HepG2 (cell line): Measurements from ENCODE around the gene CENPP. TPM values are rescaled to one million over a fixed set of nuclear protein-coding genes. Genes with fewer than 3 reads are reported as not detected.

Experiments
- GABPB1 ChIP-seq: IDR thresholded peaks from 2 replicates; pipeline ENCODE4 v1.6.1; 2016; ENCODE audit warnings: mild to moderate bottlenecking, missing genetic modification reagents, moderate library complexity, missing compliant biosample characterization
- GLI4 ChIP-seq: sonication (generic); formaldehyde crosslinking; IDR thresholded peaks from 2 replicates; pipeline ENCODE4 v1.5.1; 2020; ENCODE audit warnings: missing genetic modification reagents, mild to moderate bottlenecking, moderate library complexity, borderline replicate concordance
- KDM5B ChIP-seq: sonication (generic); formaldehyde crosslinking; IDR thresholded peaks from 2 replicates; pipeline ENCODE4 v1.4.0; 2020; ENCODE audit warnings: missing genetic modification reagents, mild to moderate bottlenecking, borderline replicate concordance
- KLF13 ChIP-seq: sonication (generic); formaldehyde crosslinking; IDR thresholded peaks from 2 replicates; pipeline ENCODE4 v1.4.0; 2020; ENCODE audit warnings: mild to moderate bottlenecking, missing genetic modification reagents
- KLF15 ChIP-seq: sonication (generic); formaldehyde crosslinking; IDR thresholded peaks from 2 replicates; pipeline ENCODE4 v1.8.1; 2023; ENCODE audit warnings: borderline replicate concordance, mild to moderate bottlenecking, inconsistent platforms, missing genetic modification reagents, mixed read lengths
- PHF21A ChIP-seq: sonication (generic); formaldehyde crosslinking; IDR thresholded peaks from 2 replicates; pipeline ENCODE4 v1.5.0; 2020; ENCODE audit warnings: mild to moderate bottlenecking, missing genetic modification reagents
- REL ChIP-seq: sonication (generic); formaldehyde crosslinking; conservative IDR thresholded peaks from 2 replicates; pipeline ENCODE4 v1.8.0; 2022; ENCODE audit warnings: mild to moderate bottlenecking, missing genetic modification reagents, moderate library complexity
- SUZ12 ChIP-seq: fragments of 150-350 bp; IDR thresholded peaks from 2 replicates; pipeline ENCODE4 v1.6.1; 2014; ENCODE audit warnings: low read depth, low read length
- ZNF138 ChIP-seq: sonication (generic); formaldehyde crosslinking; IDR thresholded peaks from 2 replicates; pipeline ENCODE4 v1.5.0; 2020; ENCODE audit warnings: mild to moderate bottlenecking, low read depth, missing genetic modification reagents
- ZNF263 ChIP-seq: sonication (generic); formaldehyde crosslinking; IDR thresholded peaks from 2 replicates; pipeline ENCODE4 v1.4.0; 2020; ENCODE audit warnings: missing genetic modification reagents
- ZNF589 ChIP-seq: sonication (generic); formaldehyde crosslinking; conservative IDR thresholded peaks from 2 replicates; pipeline ENCODE4 v1.8.0; 2022; ENCODE audit warnings: mild to moderate bottlenecking, moderate library complexity, missing genetic modification reagents
- ZNF7 ChIP-seq: IDR thresholded peaks from 2 replicates; pipeline ENCODE4 v1.6.1; 2016; ENCODE audit warnings: missing biosample characterization, missing genetic modification reagents
- polyA plus RNA-seq, 8 experiments: library from polyadenylated mRNA; depleted of rRNA in 3 of 8; stranded (reverse) in 7 of 8; unstranded in 1 of 8; fragments of >200 nt; fragmentation: Illumina TruSeq in 4 of 8; extraction: Trizol in 4 of 8; gene quantifications; 2 replicates each; pipeline versions ENCODE4 v1.2.1 to v1.2.3, GENCODE V29; 2011 to 2016; ENCODE audit warnings: low read depth in 4 of 8, missing spikeins in 1 of 8, mixed read lengths in 1 of 8; ENCODE audit not compliant: insufficient read depth in 1 of 8
- total RNA-seq, 5 experiments: library from RNA; depleted of rRNA; stranded (reverse); fragments of >200 nt; fragmentation: Illumina TruSeq; extraction: Trizol; gene quantifications; 2 replicates each; pipeline ENCODE4 v1.2.3, GENCODE V29; 2016; ENCODE audit warnings: low read depth in 1 of 5
- TF ChIP-seq, protein P1 (sequence below): sonication (generic); formaldehyde crosslinking; IDR thresholded peaks from 2 replicates; pipeline ENCODE4 v1.4.0; 2020; ENCODE audit warnings: missing genetic modification reagents, borderline replicate concordance
- TF ChIP-seq, protein P2 (sequence below): fragments of 450-650 bp; IDR thresholded peaks from 2 replicates; pipeline ENCODE4 v1.6.1; 2017; ENCODE audit warnings: mild to moderate bottlenecking
- TF ChIP-seq, protein P3 (sequence below): sonication (generic); formaldehyde crosslinking; IDR thresholded peaks from 2 replicates; pipeline ENCODE4 v1.8.0; 2022; ENCODE audit warnings: mild to moderate bottlenecking, missing genetic modification reagents, moderate library complexity
- TF ChIP-seq, protein P4 (sequence below): sonication (generic); formaldehyde crosslinking; IDR thresholded peaks from 2 replicates; pipeline ENCODE4 v1.4.0; 2020; ENCODE audit warnings: missing genetic modification reagents
- TF ChIP-seq, protein P5 (sequence below): sonication (generic); formaldehyde crosslinking; IDR thresholded peaks from 2 replicates; pipeline ENCODE4 v1.5.0; 2020; ENCODE audit warnings: missing genetic modification reagents

Gene CENPP
- total and polyA plus RNA-seq, 2 of the 13 experiments (the other 11 are each of a cell fraction or from before 2014, with no cell fraction given): 2.0 to 11.4 TPM

DNA sequence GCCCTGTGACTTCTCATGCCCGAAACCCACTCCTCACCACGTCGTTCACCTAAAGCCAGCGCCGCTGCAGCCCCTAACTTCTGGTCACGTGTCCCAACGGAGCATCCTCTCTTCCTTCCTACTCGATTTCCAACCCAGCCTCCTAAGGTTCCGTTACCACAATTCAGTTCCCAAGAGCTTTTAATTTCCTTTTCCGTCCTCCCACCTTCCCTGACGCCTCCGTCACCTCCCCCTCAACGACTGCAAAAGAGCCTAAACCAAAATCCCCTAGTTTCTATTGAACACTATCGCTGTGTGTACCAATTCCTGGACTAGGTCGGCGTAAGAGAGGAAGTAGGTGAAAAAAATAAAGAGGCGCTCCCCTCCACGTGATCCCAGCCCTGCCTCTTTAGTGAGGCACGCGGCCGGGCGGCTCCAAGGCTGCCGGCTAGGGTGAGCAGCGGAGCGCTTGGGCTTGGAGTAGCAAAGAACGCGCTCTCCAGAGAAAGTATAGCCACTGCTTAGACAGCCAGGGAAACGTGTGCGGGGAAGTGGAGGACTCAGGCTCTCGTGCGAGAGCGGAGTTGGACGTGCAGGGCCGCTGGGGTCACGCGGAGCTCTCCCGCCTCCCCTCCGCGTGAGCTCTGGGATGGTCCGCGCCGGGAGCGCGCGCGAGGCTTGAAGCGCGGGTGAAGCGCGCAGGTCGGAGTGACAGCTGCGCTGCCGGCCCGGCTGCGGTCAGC is at the start of gene CENPP, which contains the start of gene NOL8 (continued):
- TF ChIP-seq, protein P1, sequence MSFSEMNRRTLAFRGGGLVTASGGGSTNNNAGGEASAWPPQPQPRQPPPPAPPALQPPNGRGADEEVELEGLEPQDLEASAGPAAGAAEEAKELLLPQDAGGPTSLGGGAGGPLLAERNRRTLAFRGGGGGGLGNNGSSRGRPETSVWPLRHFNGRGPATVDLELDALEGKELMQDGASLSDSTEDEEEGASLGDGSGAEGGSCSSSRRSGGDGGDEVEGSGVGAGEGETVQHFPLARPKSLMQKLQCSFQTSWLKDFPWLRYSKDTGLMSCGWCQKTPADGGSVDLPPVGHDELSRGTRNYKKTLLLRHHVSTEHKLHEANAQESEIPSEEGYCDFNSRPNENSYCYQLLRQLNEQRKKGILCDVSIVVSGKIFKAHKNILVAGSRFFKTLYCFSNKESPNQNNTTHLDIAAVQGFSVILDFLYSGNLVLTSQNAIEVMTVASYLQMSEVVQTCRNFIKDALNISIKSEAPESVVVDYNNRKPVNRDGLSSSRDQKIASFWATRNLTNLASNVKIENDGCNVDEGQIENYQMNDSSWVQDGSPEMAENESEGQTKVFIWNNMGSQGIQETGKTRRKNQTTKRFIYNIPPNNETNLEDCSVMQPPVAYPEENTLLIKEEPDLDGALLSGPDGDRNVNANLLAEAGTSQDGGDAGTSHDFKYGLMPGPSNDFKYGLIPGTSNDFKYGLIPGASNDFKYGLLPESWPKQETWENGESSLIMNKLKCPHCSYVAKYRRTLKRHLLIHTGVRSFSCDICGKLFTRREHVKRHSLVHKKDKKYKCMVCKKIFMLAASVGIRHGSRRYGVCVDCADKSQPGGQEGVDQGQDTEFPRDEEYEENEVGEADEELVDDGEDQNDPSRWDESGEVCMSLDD (CRISPR knock-in tag): no peak
- TF ChIP-seq REL (CRISPR knock-in tag) (peak; percentile 87; the same call in 1 of the 2 replicates), SUZ12 (no peak), GLI4 (CRISPR knock-in tag) (no peak; the same call in 1 of the 2 replicates), PHF21A (CRISPR knock-in tag) (no peak), GABPB1 (peak; percentile 91), KDM5B (peak; percentile 92), ZNF7 (CRISPR knock-in tag) (no peak), ZNF263 (CRISPR knock-in tag) (no peak; the same call in 1 of the 2 replicates), KLF13 (CRISPR knock-in tag) (no peak), KLF15 (no peak), ZNF589 (peak; percentile 81; the same call in 1 of the 2 replicates), ZNF138 (CRISPR knock-in tag) (no peak)
- TF ChIP-seq, protein P2, sequence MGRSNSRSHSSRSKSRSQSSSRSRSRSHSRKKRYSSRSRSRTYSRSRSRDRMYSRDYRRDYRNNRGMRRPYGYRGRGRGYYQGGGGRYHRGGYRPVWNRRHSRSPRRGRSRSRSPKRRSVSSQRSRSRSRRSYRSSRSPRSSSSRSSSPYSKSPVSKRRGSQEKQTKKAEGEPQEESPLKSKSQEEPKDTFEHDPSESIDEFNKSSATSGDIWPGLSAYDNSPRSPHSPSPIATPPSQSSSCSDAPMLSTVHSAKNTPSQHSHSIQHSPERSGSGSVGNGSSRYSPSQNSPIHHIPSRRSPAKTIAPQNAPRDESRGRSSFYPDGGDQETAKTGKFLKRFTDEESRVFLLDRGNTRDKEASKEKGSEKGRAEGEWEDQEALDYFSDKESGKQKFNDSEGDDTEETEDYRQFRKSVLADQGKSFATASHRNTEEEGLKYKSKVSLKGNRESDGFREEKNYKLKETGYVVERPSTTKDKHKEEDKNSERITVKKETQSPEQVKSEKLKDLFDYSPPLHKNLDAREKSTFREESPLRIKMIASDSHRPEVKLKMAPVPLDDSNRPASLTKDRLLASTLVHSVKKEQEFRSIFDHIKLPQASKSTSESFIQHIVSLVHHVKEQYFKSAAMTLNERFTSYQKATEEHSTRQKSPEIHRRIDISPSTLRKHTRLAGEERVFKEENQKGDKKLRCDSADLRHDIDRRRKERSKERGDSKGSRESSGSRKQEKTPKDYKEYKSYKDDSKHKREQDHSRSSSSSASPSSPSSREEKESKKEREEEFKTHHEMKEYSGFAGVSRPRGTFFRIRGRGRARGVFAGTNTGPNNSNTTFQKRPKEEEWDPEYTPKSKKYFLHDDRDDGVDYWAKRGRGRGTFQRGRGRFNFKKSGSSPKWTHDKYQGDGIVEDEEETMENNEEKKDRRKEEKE: no peak
- TF ChIP-seq, protein P3, sequence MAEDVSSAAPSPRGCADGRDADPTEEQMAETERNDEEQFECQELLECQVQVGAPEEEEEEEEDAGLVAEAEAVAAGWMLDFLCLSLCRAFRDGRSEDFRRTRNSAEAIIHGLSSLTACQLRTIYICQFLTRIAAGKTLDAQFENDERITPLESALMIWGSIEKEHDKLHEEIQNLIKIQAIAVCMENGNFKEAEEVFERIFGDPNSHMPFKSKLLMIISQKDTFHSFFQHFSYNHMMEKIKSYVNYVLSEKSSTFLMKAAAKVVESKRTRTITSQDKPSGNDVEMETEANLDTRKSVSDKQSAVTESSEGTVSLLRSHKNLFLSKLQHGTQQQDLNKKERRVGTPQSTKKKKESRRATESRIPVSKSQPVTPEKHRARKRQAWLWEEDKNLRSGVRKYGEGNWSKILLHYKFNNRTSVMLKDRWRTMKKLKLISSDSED (CRISPR knock-in tag): peak; percentile 61; the same call in 1 of the 2 replicates
- TF ChIP-seq, protein P4, sequence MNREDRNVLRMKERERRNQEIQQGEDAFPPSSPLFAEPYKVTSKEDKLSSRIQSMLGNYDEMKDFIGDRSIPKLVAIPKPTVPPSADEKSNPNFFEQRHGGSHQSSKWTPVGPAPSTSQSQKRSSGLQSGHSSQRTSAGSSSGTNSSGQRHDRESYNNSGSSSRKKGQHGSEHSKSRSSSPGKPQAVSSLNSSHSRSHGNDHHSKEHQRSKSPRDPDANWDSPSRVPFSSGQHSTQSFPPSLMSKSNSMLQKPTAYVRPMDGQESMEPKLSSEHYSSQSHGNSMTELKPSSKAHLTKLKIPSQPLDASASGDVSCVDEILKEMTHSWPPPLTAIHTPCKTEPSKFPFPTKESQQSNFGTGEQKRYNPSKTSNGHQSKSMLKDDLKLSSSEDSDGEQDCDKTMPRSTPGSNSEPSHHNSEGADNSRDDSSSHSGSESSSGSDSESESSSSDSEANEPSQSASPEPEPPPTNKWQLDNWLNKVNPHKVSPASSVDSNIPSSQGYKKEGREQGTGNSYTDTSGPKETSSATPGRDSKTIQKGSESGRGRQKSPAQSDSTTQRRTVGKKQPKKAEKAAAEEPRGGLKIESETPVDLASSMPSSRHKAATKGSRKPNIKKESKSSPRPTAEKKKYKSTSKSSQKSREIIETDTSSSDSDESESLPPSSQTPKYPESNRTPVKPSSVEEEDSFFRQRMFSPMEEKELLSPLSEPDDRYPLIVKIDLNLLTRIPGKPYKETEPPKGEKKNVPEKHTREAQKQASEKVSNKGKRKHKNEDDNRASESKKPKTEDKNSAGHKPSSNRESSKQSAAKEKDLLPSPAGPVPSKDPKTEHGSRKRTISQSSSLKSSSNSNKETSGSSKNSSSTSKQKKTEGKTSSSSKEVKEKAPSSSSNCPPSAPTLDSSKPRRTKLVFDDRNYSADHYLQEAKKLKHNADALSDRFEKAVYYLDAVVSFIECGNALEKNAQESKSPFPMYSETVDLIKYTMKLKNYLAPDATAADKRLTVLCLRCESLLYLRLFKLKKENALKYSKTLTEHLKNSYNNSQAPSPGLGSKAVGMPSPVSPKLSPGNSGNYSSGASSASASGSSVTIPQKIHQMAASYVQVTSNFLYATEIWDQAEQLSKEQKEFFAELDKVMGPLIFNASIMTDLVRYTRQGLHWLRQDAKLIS (CRISPR knock-in tag): no peak; the same call in none of the 2 replicates
- TF ChIP-seq, protein P5, sequence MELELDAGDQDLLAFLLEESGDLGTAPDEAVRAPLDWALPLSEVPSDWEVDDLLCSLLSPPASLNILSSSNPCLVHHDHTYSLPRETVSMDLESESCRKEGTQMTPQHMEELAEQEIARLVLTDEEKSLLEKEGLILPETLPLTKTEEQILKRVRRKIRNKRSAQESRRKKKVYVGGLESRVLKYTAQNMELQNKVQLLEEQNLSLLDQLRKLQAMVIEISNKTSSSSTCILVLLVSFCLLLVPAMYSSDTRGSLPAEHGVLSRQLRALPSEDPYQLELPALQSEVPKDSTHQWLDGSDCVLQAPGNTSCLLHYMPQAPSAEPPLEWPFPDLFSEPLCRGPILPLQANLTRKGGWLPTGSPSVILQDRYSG (CRISPR knock-in tag): no peak
- TF ChIP-seq, all 625 proteins: peak for 293
